Body of pancreas (tissue), 4 donors: Measurements from ENCODE around the gene CELSR1. TPM values are rescaled to one million over a fixed set of nuclear protein-coding genes. Genes with fewer than 3 reads are reported as not detected.

Experiments
- ATAC-seq: fragments of 150-250 bp; one replicate; pipeline ENCODE4 v1.9.1; 2016
- DNase-seq, 4 donors: peaks; one replicate each; pipeline ENCODE4 v3.0.0-alpha.2; 2019
- H3K27ac ChIP-seq, 4 donors: fragments of 200-600 bp; sonication (generic); 1 replicate in 3 of 4; 2 replicates in 1 of 4; pipeline versions ENCODE4 v1.5.1 to v1.6.1; 2016 to 2019; ENCODE audit warnings: mild to moderate bottlenecking in 1 of 4, mixed read lengths in 1 of 4, moderate library complexity in 1 of 4
- H3K27me3 ChIP-seq, 2 donors: fragments of 200-600 bp; sonication (generic); one replicate each; pipeline ENCODE4 v1.6.0; 2016; ENCODE audit warnings: mild to moderate bottlenecking in 1 of 2
- H3K36me3 ChIP-seq, 2 donors: fragments of 200-600 bp; sonication (generic); replicated peaks in 1 of 2; 2 replicates each; pipeline ENCODE4 v1.5.1; 2016; ENCODE audit warnings: low read depth in 2 of 2; ENCODE audit not compliant: insufficient read depth in 1 of 2
- H3K4me1 ChIP-seq: fragments of 200-600 bp; sonication (generic); one replicate; pipeline ENCODE4 v1.6.0; 2016
- H3K4me3 ChIP-seq, 2 donors: fragments of 200-600 bp; sonication (generic); 1 replicate in 1 of 2; 2 replicates in 1 of 2; pipeline ENCODE4 v1.5.1; 2016 to 2019
- H3K9me3 ChIP-seq, 3 donors: fragments of 200-600 bp; sonication (generic); 1 replicate in 2 of 3; 2 replicates in 1 of 3; pipeline ENCODE4 v1.5.1; 2016
- CTCF ChIP-seq, 7 experiments: fragments of 450-650 bp in 4 of 7; fragments of 200-600 bp in 3 of 7; sonication (generic) in 3 of 7; IDR thresholded peaks; one replicate each; pipeline ENCODE4 v1.5.1; 2016 to 2019; ENCODE audit warnings: antibody characterized with exemption in 7 of 7
- POLR2A ChIP-seq, 3 donors: fragments of 450-650 bp; IDR thresholded peaks; one replicate each; pipeline ENCODE4 v1.6.1; 2016; ENCODE audit warnings: antibody characterized with exemption in 3 of 3, mild to moderate bottlenecking in 2 of 3
- WGBS, 2 donors: methylation state at CpG; one replicate each; pipeline ENCODE4 v1.1.5; 2017; 5-methylcytosine and 5-hydroxymethylcytosine counted together
- intact Hi-C: fragments of 100-400 bp; cut with DNase I; formaldehyde crosslinking; loops from one replicate; pipeline ENCODE4 v1.15.1; 2023
- total RNA-seq, 2 donors: library from RNA; depleted of rRNA; stranded (reverse); fragments of >200 nt; gene quantifications; one replicate each; pipeline ENCODE4 v1.1.0, GENCODE V29; 2016

CELSR1 gene
- total RNA-seq, 2 donors from 2014 or later = 0.66 to 3.6 TPM

GRCh38 chr22:46585340-46586122, 48.1 kb upstream of the CELSR1 start:
- no peak for ATAC-seq
- Histone ChIP-seq H3K9me3 (no peaks in the 10 kb centered on the region), H3K27ac (no peak overlapping the region), H3K36me3 (no peaks in the 10 kb centered on the region), H3K4me1 (peaks cover 39% of the 10 kb centered on the region), H3K4me3 (no peak overlapping the region), H3K27me3 (no peaks in the 10 kb centered on the region)
- intact Hi-C loops = no loop called here
- DNase-seq = no peak
- no peak for TF ChIP-seq POLR2A (IDR thresholded peaks at IDR 0.05)
- TF ChIP-seq CTCF (IDR thresholded peaks at IDR 0.05) = no peak
- 87 to 97% methylated on average over 15 to 16 of the region's 19 CpGs for WGBS, 2 donors

GRCh38 chr22:46584081-46584921, 46.9 kb upstream of the CELSR1 start:
- Histone ChIP-seq H3K27ac (peak overlapping the region in 3 of 4 donors; percentile 1 to 25 (median 2)), H3K4me1 (peaks cover 51% of the 10 kb centered on the region), H3K9me3 (no peaks in the 10 kb centered on the region), H3K4me3 (no peak overlapping the region), H3K27me3 (no peaks in the 10 kb centered on the region), H3K36me3 (no peaks in the 10 kb centered on the region)
- WGBS, 2 donors = 66 to 72% methylated on average over 37 to 41 of the region's 43 CpGs
- peak; percentile 31 for ATAC-seq
- peak in 1 of 4 donors; percentile 50 for DNase-seq
- no peak for TF ChIP-seq POLR2A (IDR thresholded peaks at IDR 0.05)
- TF ChIP-seq CTCF (IDR thresholded peaks at IDR 0.05) = no peak
- intact Hi-C loops = no loop called here

GRCh38 chr22:46583571-46583970, 46.2 kb upstream of the CELSR1 start:
- H3K4me1 ChIP-seq = peaks cover 58% of the 10 kb centered on the region
- WGBS, 2 donors = 89 to 98% methylated on average over 6 to 11 of the region's 11 CpGs
- no peaks in the 10 kb centered on the region for H3K9me3 ChIP-seq
- no peak overlapping the region for H3K27ac ChIP-seq
- intact Hi-C loops = no loop called here
- no peak overlapping the region for H3K4me3 ChIP-seq
- DNase-seq (peak in 1 of 4 donors; percentile 10), ATAC-seq (no peak)
- no peaks in the 10 kb centered on the region for H3K27me3 ChIP-seq
- no peak for TF ChIP-seq POLR2A (IDR thresholded peaks at IDR 0.05)
- TF ChIP-seq CTCF (IDR thresholded peaks at IDR 0.05) = no peak
- no peaks in the 10 kb centered on the region for H3K36me3 ChIP-seq

- no peaks in the 10 kb centered on the region for H3K27me3 ChIP-seq
- no peaks in the 10 kb centered on the region for H3K36me3 ChIP-seq
- 40 to 60% methylated on average over 10 to 14 of the region's 14 CpGs for WGBS, 2 donors
- peak in 2 of 4 donors; percentile 65 to 66 for DNase-seq
- peak overlapping the region; percentile 25 to 41 (median 34) for H3K27ac ChIP-seq
- peaks cover 69% of the 10 kb centered on the region for H3K4me1 ChIP-seq
- ATAC-seq = peak; percentile 36
- intact Hi-C loops = no loop called here
- H3K4me3 ChIP-seq = no peak overlapping the region
- TF ChIP-seq POLR2A (IDR thresholded peaks at IDR 0.05) (no peak), CTCF (IDR thresholded peaks at IDR 0.05) (no peak)
- H3K9me3 ChIP-seq = no peaks in the 10 kb centered on the region
These were observed 45.0 kb upstream of the CELSR1 start for GRCh38 chr22:46582281-46582933.
